Measurements from ENCODE around the gene LRRC4B. TPM values are rescaled to one million over a fixed set of nuclear protein-coding genes. Genes with fewer than 3 reads are reported as not detected.

The LRRC4B gene
- total and polyA plus RNA-seq, 7 donors, result 0.23 to 2.8 (median 2.4) TPM; not detected in 1

GRCh38 chr19:50495020-50495531, 73.2 kb downstream of the LRRC4B start:
- H3K9me3 ChIP-seq, result no peaks in the 10 kb centered on the region
- no peak overlapping the region for H3K4me3 ChIP-seq
- H3K36me3 ChIP-seq, result peaks cover 0 to 4% (median 0%) of the 10 kb centered on the region in 4 donors
- no peak overlapping the region for H3K27ac ChIP-seq
- 92 to 93% methylated on average over 5 of the region's 5 CpGs for WGBS, 2 donors
- H3K27me3 ChIP-seq, result peaks cover 5 to 18% (median 12%) of the 10 kb centered on the region in 3 donors
- intact Hi-C loops (cut with DNase I), result no loop called here
- H3K4me1 ChIP-seq, result no peaks in the 10 kb centered on the region
- TF ChIP-seq POLR2A (IDR thresholded peaks at IDR 0.05) (no peak), POLR2AphosphoS5 (IDR thresholded peaks at IDR 0.05) (no peak), CTCF (IDR thresholded peaks at IDR 0.05) (no peak), EP300 (IDR thresholded peaks at IDR 0.05) (no peak)
- DNase-seq, result no peak

GRCh38 chr19:50494186-50495019, 73.8 kb downstream of the LRRC4B start:
- no peaks in the 10 kb centered on the region for H3K9me3 ChIP-seq
- H3K27ac ChIP-seq, result no peak overlapping the region
- 70 to 77% methylated on average over 7 of the region's 7 CpGs for WGBS, 2 donors
- no peak for TF ChIP-seq CTCF (IDR thresholded peaks at IDR 0.05)
- TF ChIP-seq POLR2A (IDR thresholded peaks at IDR 0.05), result no peak
- no peak for TF ChIP-seq POLR2AphosphoS5 (IDR thresholded peaks at IDR 0.05)
- no peak for TF ChIP-seq EP300 (IDR thresholded peaks at IDR 0.05)
- no peaks in the 10 kb centered on the region for H3K4me1 ChIP-seq
- H3K27me3 ChIP-seq, result peaks cover 5 to 25% (median 18%) of the 10 kb centered on the region in 3 donors
- peak; percentile 26 for DNase-seq
- intact Hi-C loops (cut with DNase I), result no loop called here
- no peak overlapping the region for H3K4me3 ChIP-seq
- peaks cover 0 to 4% (median 0%) of the 10 kb centered on the region in 4 donors for H3K36me3 ChIP-seq

- Histone ChIP-seq H3K27me3 (peaks cover 5 to 37% (median 27%) of the 10 kb centered on the region in 3 donors), H3K9me3 (no peaks in the 10 kb centered on the region), H3K4me3 (no peak overlapping the region), H3K4me1 (no peaks in the 10 kb centered on the region), H3K27ac (no peak overlapping the region), H3K36me3 (peaks cover 0 to 4% (median 0%) of the 10 kb centered on the region in 4 donors)
- TF ChIP-seq EP300 (IDR thresholded peaks at IDR 0.05), result no peak
- TF ChIP-seq CTCF (IDR thresholded peaks at IDR 0.05), result no peak
- no peak for TF ChIP-seq POLR2A (IDR thresholded peaks at IDR 0.05)
- TF ChIP-seq POLR2AphosphoS5 (IDR thresholded peaks at IDR 0.05), result no peak
- DNase-seq, result peak; percentile 28
- 78 to 88% methylated on average over 8 of the region's 8 CpGs for WGBS, 2 donors
- intact Hi-C loops (cut with DNase I), result no loop called here
These were observed 75.1 kb downstream of the LRRC4B start for GRCh38 chr19:50493171-50493570.

GRCh38 chr19:50492303-50493052, 75.8 kb downstream of the LRRC4B start:
- H3K27ac ChIP-seq, result no peak overlapping the region
- TF ChIP-seq POLR2A (IDR thresholded peaks at IDR 0.05), result no peak
- H3K4me3 ChIP-seq, result no peak overlapping the region
- no peaks in the 10 kb centered on the region for H3K9me3 ChIP-seq
- 19% methylated on average over 11 of the region's 12 CpGs for WGBS, 2 donors
- peaks cover 7 to 43% (median 31%) of the 10 kb centered on the region in 3 donors for H3K27me3 ChIP-seq
- H3K36me3 ChIP-seq, result peaks cover 0 to 4% (median 0%) of the 10 kb centered on the region in 4 donors
- DNase-seq, result peak; percentile 45
- no peaks in the 10 kb centered on the region for H3K4me1 ChIP-seq
- intact Hi-C loops (cut with DNase I), result no loop called here

GRCh38 chr19:50490991-50491472, 77.2 kb downstream of the LRRC4B start:
- intact Hi-C loops (cut with DNase I), result no loop called here

More at GRCh38 chr19:50490991-50491472, 77.2 kb downstream of the LRRC4B start:
- H3K4me1 ChIP-seq, result no peaks in the 10 kb centered on the region
- TF ChIP-seq CTCF (IDR thresholded peaks at IDR 0.05) (no peak), EP300 (IDR thresholded peaks at IDR 0.05) (no peak), POLR2AphosphoS5 (IDR thresholded peaks at IDR 0.05) (no peak), POLR2A (IDR thresholded peaks at IDR 0.05) (no peak)
- peak; percentile 36 for DNase-seq
- H3K4me3 ChIP-seq, result no peak overlapping the region
- H3K27ac ChIP-seq, result no peak overlapping the region
- peaks cover 13 to 57% (median 41%) of the 10 kb centered on the region in 3 donors for H3K27me3 ChIP-seq
- H3K9me3 ChIP-seq, result no peaks in the 10 kb centered on the region
- H3K36me3 ChIP-seq, result peaks cover 0 to 4% (median 0%) of the 10 kb centered on the region in 4 donors
- WGBS, 2 donors, result 43 to 48% methylated on average over 26 of the region's 26 CpGs

Data from sigmoid colon (tissue), 7 donors.